HepG2 (cell line): ENCODE results near the gene TOPORS. TPM values are rescaled to one million over a fixed set of nuclear protein-coding genes. Genes with fewer than 3 reads are reported as not detected.

Experiments used
- ATAC-seq: fragments of 200-7000 bp; cut with Tn5 transposase; 3 replicates; pipeline ENCODE4 v1.9.1; 2020; ENCODE audit warnings: mild to moderate bottlenecking, moderate library complexity
- BruUV-seq: library from RNA; stranded (reverse); fragments of 400-500 nt; replicated peaks from 2 replicates; lab custom pipeline; 2021; lab: Mats Ljungman, UMichigan
- CTCF ChIA-PET: fragments of 300-600 bp; formaldehyde crosslinking; extraction: SDS; loops from one replicate; lab custom pipeline; 2021; ENCODE audit warnings: low total read pairs, inconsistent platforms, low intra/inter-chr PET ratio; lab: Yijun Ruan, JAX
- POLR2A ChIA-PET: fragments of 350-600 bp; sonication (Branson Sonifier 250); formaldehyde crosslinking; loops from one replicate; lab custom pipeline; 2020; ENCODE audit warnings: antibody characterized with exemption, inconsistent platforms; lab: Yijun Ruan, JAX
- DNase-seq: peaks from one replicate; pipeline ENCODE4 v3.0.0-alpha.2; 2015; ENCODE audit warnings: low spot score
- FAIRE-seq: peaks from 3 replicates; lab custom pipeline; 2011; peaks lifted over from hg19 to GRCh38; lab: Jason Lieb, UNC
- H2AFZ ChIP-seq: one replicate; pipeline ENCODE4 v1.6.1; 2011; ENCODE audit warnings: low read length, inconsistent platforms
- H3K27ac ChIP-seq: fragments of 300-600 bp; 3 replicates; pipeline ENCODE4 v1.8.0; 2011; ENCODE audit warnings: mixed run types, mild to moderate bottlenecking, mixed read lengths, low read length, inconsistent platforms; ENCODE audit not compliant: insufficient read depth; ENCODE audit errors: extremely low read length
- H3K27me3 ChIP-seq, 2 experiments: fragments of 200-600 bp in 1 of 2; 2 replicates in 1 of 2; 3 replicates in 1 of 2; pipeline versions ENCODE4 v1.6.0 to v1.8.0; 2011; ENCODE audit warnings: low read length in 2 of 2, mild to moderate bottlenecking in 2 of 2, moderate library complexity in 2 of 2, inconsistent platforms in 1 of 2; ENCODE audit not compliant: insufficient read depth in 2 of 2, control insufficient read depth in 1 of 2
- H3K36me3 ChIP-seq, 2 experiments: fragments of 200-600 bp in 1 of 2; replicated peaks in 1 of 2; 2 replicates in 1 of 2; 3 replicates in 1 of 2; pipeline versions ENCODE4 v1.5.1 to v1.8.0; 2011; ENCODE audit warnings: low read length in 2 of 2, inconsistent platforms in 1 of 2; ENCODE audit not compliant: insufficient read depth in 2 of 2, control insufficient read depth in 1 of 2
- H3K4me1 ChIP-seq: 2 replicates; pipeline ENCODE4 v1.5.1; 2012; ENCODE audit warnings: low read length, inconsistent platforms; ENCODE audit not compliant: insufficient read depth
- H3K4me2 ChIP-seq: 2 replicates; pipeline ENCODE4 v1.6.0; 2011; ENCODE audit warnings: low read depth, low read length, inconsistent platforms
- H3K4me3 ChIP-seq, 3 experiments: fragments of 200-600 bp in 1 of 3; sonication (generic), shearing (Covaris generic) in 1 of 3; replicated peaks in 1 of 3; 2 replicates each; pipeline ENCODE4 v1.5.1; 2011 to 2016; ENCODE audit warnings: low read length in 3 of 3, inconsistent platforms in 2 of 3, low read depth in 2 of 3, mild to moderate bottlenecking in 2 of 3, control low read depth in 1 of 3, mixed read lengths in 1 of 3; ENCODE audit not compliant: insufficient read depth in 1 of 3
- H3K79me2 ChIP-seq: one replicate; pipeline ENCODE4 v1.6.1; 2011; ENCODE audit warnings: low read length, inconsistent platforms; ENCODE audit not compliant: insufficient read depth
- H3K9ac ChIP-seq: 2 replicates; pipeline ENCODE4 v1.6.0; 2011; ENCODE audit warnings: mild to moderate bottlenecking, low read depth, low read length, inconsistent platforms; ENCODE audit not compliant: insufficient read depth
- H3K9me3 ChIP-seq: 2 replicates; pipeline ENCODE4 v1.5.1; 2012; ENCODE audit warnings: mild to moderate bottlenecking, low read length
- H4K20me1 ChIP-seq: 2 replicates; pipeline ENCODE4 v1.6.0; 2011; ENCODE audit warnings: inconsistent platforms, mild to moderate bottlenecking, low read length, moderate library complexity; ENCODE audit not compliant: insufficient read depth
- ERF ChIP-seq: IDR thresholded peaks from 2 replicates; pipeline ENCODE4 v1.6.1; 2018; ENCODE audit warnings: missing biosample characterization, missing genetic modification reagents
- IRF2 ChIP-seq: IDR thresholded peaks from 2 replicates; pipeline ENCODE4 v1.6.1; 2018; ENCODE audit warnings: missing genetic modification reagents, missing compliant biosample characterization
- KAT8 ChIP-seq: IDR thresholded peaks from 2 replicates; pipeline ENCODE4 v1.6.1; 2016; ENCODE audit warnings: missing genetic modification reagents, missing compliant biosample characterization
- KDM6A ChIP-seq: IDR thresholded peaks from 2 replicates; pipeline ENCODE4 v1.6.1; 2016; ENCODE audit warnings: low read depth
- MYPOP ChIP-seq: sonication (generic); formaldehyde crosslinking; IDR thresholded peaks from 2 replicates; pipeline ENCODE4 v1.8.1; 2023; ENCODE audit warnings: mild to moderate bottlenecking, moderate library complexity, missing genetic modification reagents
- NFKB2 ChIP-seq: sonication (generic); formaldehyde crosslinking; IDR thresholded peaks from 2 replicates; pipeline ENCODE4 v1.4.0; 2020; ENCODE audit warnings: missing genetic modification reagents, borderline replicate concordance
- PTBP1 ChIP-seq: fragments of 200-400 bp; formaldehyde crosslinking; IDR thresholded peaks from 2 replicates; pipeline ENCODE4 v1.6.1; 2018; ENCODE audit warnings: low read length, low read depth; ENCODE audit not compliant: poor library complexity, severe bottlenecking
- RAD21 ChIP-seq: fragments of 450-650 bp; formaldehyde crosslinking; IDR thresholded peaks from 2 replicates; pipeline ENCODE4 v1.5.0; 2020; ENCODE audit warnings: mild to moderate bottlenecking
- SMAD9 ChIP-seq: sonication (generic); formaldehyde crosslinking; IDR thresholded peaks from 2 replicates; pipeline ENCODE4 v1.5.1; 2020; ENCODE audit warnings: mild to moderate bottlenecking, missing genetic modification reagents
- SNAPC2 ChIP-seq: sonication (generic); formaldehyde crosslinking; IDR thresholded peaks from 2 replicates; pipeline ENCODE4 v1.8.1; 2022; ENCODE audit warnings: mild to moderate bottlenecking, missing genetic modification reagents
- SNAPC4 ChIP-seq: sonication (generic); formaldehyde crosslinking; IDR thresholded peaks from 2 replicates; pipeline ENCODE4 v1.4.0; 2020; ENCODE audit warnings: mild to moderate bottlenecking, missing genetic modification reagents
- TARDBP ChIP-seq: sonication (generic); formaldehyde crosslinking; IDR thresholded peaks from 2 replicates; pipeline ENCODE4 v1.8.0; 2022; ENCODE audit warnings: mild to moderate bottlenecking, missing genetic modification reagents
- TFAP4 ChIP-seq: sonication (generic); IDR thresholded peaks from 2 replicates; pipeline ENCODE4 v1.6.1; 2016; ENCODE audit warnings: low read depth, borderline replicate concordance
- YEATS4 ChIP-seq: sonication (generic); formaldehyde crosslinking; IDR thresholded peaks from 2 replicates; pipeline ENCODE4 v1.4.0; 2020; ENCODE audit warnings: missing genetic modification reagents, borderline replicate concordance
- ZNF547 ChIP-seq: sonication (generic); formaldehyde crosslinking; IDR thresholded peaks from 2 replicates; pipeline ENCODE4 v1.5.1; 2020; ENCODE audit warnings: mild to moderate bottlenecking, missing genetic modification reagents
- ZNF558 ChIP-seq: sonication (generic); formaldehyde crosslinking; IDR thresholded peaks from 2 replicates; pipeline ENCODE4 v1.9.0; 2022; ENCODE audit warnings: mild to moderate bottlenecking, missing genetic modification reagents, borderline replicate concordance
- ZNF816 ChIP-seq: sonication (generic); formaldehyde crosslinking; IDR thresholded peaks from 2 replicates; pipeline ENCODE4 v1.8.0; 2022; ENCODE audit warnings: missing genetic modification reagents, mild to moderate bottlenecking, borderline replicate concordance
- WGBS: methylation state at CpG from one replicate; pipeline ENCODE4 v1.1.6; 2017; ENCODE audit warnings: low lambda C conversion rate; 5-methylcytosine and 5-hydroxymethylcytosine counted together
- in situ Hi-C: cut with HindIII; loops from 2 replicates; pipeline ENCODE4 v1.10.0; 2017; ENCODE audit warnings: low pct_unique_long_range_greater_than_20kb; ENCODE audit not compliant: extremely low pct_ligation_motif_present
- intact Hi-C: fragments of 100-400 bp; cut with micrococcal nuclease; formaldehyde crosslinking; loops from one replicate; pipeline ENCODE4 v1.10.0; 2022; ENCODE audit not compliant: unreplicated experiment
- polyA plus RNA-seq, 8 experiments: library from polyadenylated mRNA; depleted of rRNA in 3 of 8; stranded (reverse) in 7 of 8; unstranded in 1 of 8; fragments of >200 nt; fragmentation: Illumina TruSeq in 4 of 8; extraction: Trizol in 4 of 8; gene quantifications; 2 replicates each; pipeline versions ENCODE4 v1.2.1 to v1.2.3, GENCODE V29; 2011 to 2016; ENCODE audit warnings: low read depth in 4 of 8, missing spikeins in 1 of 8, mixed read lengths in 1 of 8; ENCODE audit not compliant: insufficient read depth in 1 of 8
- total RNA-seq, 5 experiments: library from RNA; depleted of rRNA; stranded (reverse); fragments of >200 nt; fragmentation: Illumina TruSeq; extraction: Trizol; gene quantifications; 2 replicates each; pipeline ENCODE4 v1.2.3, GENCODE V29; 2016; ENCODE audit warnings: low read depth in 1 of 5

TOPORS gene
- total and polyA plus RNA-seq, 2 of the 13 experiments (the other 11 are each of a cell fraction or from before 2014, with no cell fraction given) = 6.8 to 19.6 TPM

DNA sequence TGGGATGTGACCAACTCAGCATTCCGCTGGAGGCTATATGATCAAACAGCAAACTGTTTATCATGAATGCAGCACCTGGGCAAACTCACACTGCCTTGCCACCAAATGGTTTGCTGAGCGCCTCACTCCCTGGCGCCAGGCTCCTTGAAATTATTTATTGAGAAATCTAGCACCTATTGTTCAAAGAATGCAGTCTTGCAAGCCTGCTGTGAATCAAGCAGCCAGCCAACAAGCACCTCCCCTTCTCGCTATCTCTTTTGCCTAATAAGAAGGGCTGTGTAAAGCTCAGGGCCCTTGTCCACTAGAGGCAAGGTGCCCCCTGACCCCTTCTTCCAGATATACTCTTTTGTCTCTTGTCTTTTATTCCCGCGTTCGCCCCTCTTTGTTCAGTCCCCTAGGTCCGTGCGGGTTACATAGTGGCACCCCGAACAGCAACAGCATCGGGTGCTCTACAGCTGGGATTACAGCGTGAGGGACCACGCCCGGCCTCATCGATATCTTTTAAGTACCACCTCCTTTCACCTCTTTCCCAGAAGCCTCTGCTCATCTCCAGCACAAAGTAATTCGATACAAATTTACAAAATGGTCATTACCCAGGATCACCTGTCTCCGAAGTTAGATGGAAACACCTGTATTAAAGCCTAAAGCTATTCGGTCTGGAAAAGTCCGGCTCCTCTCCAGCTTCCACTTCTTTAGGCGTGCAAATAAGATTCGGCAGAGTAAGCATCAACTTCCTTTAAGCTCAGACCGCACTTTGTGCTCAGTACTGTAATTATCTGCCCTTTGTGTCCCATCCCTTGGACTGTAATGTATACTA, 27.3 kb downstream of the TOPORS start:
- POLR2A ChIA-PET = interaction anchor here (1.1 to 2.8 kb wide), 8 partner anchors 16 to 500 kb away, joined by 4 to 43 read pairs (median 11); partner anchors contain the start of genes ACO1, DNAJA1, SMIM27 and TOPORS
- in situ Hi-C loops = loop anchor here (5.0 kb wide), 1 partner anchor 143 kb away; the partner anchor contains the start of gene ACO1
- Histone ChIP-seq H3K79me2 (peaks cover 6% of the 10 kb centered on the region), H3K9me3 (no peaks in the 10 kb centered on the region), H2AFZ (peak overlapping the region; percentile 70), H3K27ac (peak overlapping the region; percentile 75), H3K36me3 (no peaks in the 10 kb centered on the region), H4K20me1 (no peaks in the 10 kb centered on the region), H3K27me3 (no peaks in the 10 kb centered on the region; a peak in 1 of 5 replicates), H3K4me2 (peak overlapping the region; percentile 89), H3K4me3 (peak overlapping the region; percentile 80 to 86 (median 82)), H3K4me1 (peaks cover 39% of the 10 kb centered on the region), H3K9ac (peak overlapping the region; percentile 76)
- DNase-seq = peak; percentile 18
- TSS peak; percentile 57 for BruUV-seq
- peak; percentile 43 for FAIRE-seq
- CTCF ChIA-PET = interaction anchor here (3.4 kb wide), 1 partner anchor 146 kb away, joined by 33 read pairs; no protein-coding TSS in a partner anchor
- intact Hi-C loops = no loop called here
- peak; percentile 70 for ATAC-seq
- WGBS = 3% methylated on average over 20 of the region's 22 CpGs
- 0 out of 2 replicates have a peak, but pooled peaks have one; percentile 17 for TF ChIP-seq NFKB2
- TF ChIP-seq KDM6A (CRISPR knock-in tag) = no peak
- no peak for TF ChIP-seq ZNF547
- TF ChIP-seq PTBP1 = no peak
- peak; percentile 11; the same call in 1 of the 2 replicates for TF ChIP-seq YEATS4 (CRISPR knock-in tag)
- TF ChIP-seq TARDBP (CRISPR knock-in tag) = peak; percentile 20; the same call in 1 of the 2 replicates
- no peak for TF ChIP-seq SMAD9 (CRISPR knock-in tag)
- TF ChIP-seq IRF2 (CRISPR knock-in tag) = no peak
- TF ChIP-seq ZNF558 (CRISPR knock-in tag) = peak; percentile 27; the same call in 1 of the 2 replicates
- 0 out of 2 replicates have a peak, but pooled peaks have one; percentile 47 for TF ChIP-seq SNAPC4
- peak; percentile 67; the same call in 1 of the 2 replicates for TF ChIP-seq SNAPC2 (CRISPR knock-in tag)
- no peak for TF ChIP-seq ZNF816 (CRISPR knock-in tag)
- TF ChIP-seq TFAP4 = 0 out of 2 replicates have a peak, but pooled peaks have one; percentile 21
- no peak for TF ChIP-seq RAD21 (CRISPR knock-in tag)
- 0 out of 2 replicates have a peak, but pooled peaks have one; percentile 25 for TF ChIP-seq MYPOP (CRISPR knock-in tag)
- no peak for TF ChIP-seq ERF (CRISPR knock-in tag)
- TF ChIP-seq KAT8 (CRISPR knock-in tag) = 0 out of 2 replicates have a peak, but pooled peaks have one; percentile 20
